Fibroblast of the aortic adventitia (primary cell): Measurements from ENCODE around the gene SLC24A3. TPM values are rescaled to one million over a fixed set of nuclear protein-coding genes. Genes with fewer than 3 reads are reported as not detected.

ENCODE experiments used
- DNase-seq: peaks from one replicate; pipeline ENCODE4 v3.0.0-alpha.2; 2010; ENCODE audit warnings: low read depth
- H3K4me3 ChIP-seq: 2 replicates; pipeline ENCODE4 v1.5.1; 2011; ENCODE audit warnings: low read depth, mild to moderate bottlenecking, control low read depth, low read length, moderate library complexity
- CTCF ChIP-seq: IDR thresholded peaks from 2 replicates; pipeline ENCODE4 v1.5.1; 2011; ENCODE audit warnings: mild to moderate bottlenecking, low read length, control low read depth, inconsistent platforms; ENCODE audit not compliant: insufficient read depth
- total RNA-seq: library from RNA; depleted of rRNA; stranded (reverse); fragments of >200 nt; gene quantifications from 2 replicates; pipeline ENCODE4 v1.2.3, GENCODE V29; 2012; ENCODE audit warnings: low replicate concordance

Gene SLC24A3
- total RNA-seq: 0.57 TPM in 1 of 2 replicates, not detected in the other

GRCh38 chr20:19212469-19212815, at the start of gene SLC24A3:
SLC24A3 (plus strand) TSS chr20:19212642.
- H3K4me3 ChIP-seq: peak within 1 kb of the TSS; percentile 33
- no peak for DNase-seq
- TF ChIP-seq CTCF: no peak

DNA sequence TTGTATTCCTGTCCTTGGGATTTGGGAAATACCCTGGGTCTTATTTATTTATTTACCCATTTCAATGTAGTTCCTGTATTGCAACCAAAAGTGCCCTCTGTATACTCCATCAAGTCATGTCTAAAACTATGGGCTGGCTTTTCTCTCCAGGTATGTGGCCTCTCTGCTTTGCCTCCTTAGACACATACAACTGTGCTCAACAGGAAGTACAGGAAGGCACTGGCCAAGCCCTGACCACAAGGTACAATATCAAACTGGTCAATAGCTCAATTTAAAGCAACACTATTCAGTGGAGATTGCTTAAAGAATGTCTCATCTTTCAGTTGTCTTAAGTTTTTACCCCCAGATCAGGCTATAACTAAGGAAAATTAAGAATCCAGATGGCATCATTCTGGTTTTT, 42.3 kb upstream of the SLC24A3 start:
- H3K4me3 ChIP-seq: no peak overlapping the region
- no peak for TF ChIP-seq CTCF
- no peak for DNase-seq

DNA sequence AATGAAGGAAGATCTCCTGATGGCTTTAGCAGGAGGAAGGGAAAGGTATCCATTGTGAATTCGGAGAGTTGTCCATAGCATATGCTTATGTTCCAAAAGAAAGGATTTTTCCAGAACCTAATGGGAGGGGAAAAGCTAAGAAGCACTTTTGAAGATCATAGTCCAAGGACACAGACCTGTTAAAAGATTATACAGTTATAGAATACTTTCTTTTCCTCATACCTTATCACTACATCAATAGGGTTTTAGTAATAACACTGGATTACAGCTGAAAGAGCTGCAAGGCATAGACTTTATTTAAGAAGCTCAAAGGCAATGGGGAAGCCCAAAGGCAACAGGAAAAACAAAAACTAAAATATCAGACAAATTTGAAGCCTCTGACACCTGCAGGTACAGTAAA, 39.8 kb upstream of the SLC24A3 start:
- no peak for DNase-seq
- TF ChIP-seq CTCF: no peak

DNA sequence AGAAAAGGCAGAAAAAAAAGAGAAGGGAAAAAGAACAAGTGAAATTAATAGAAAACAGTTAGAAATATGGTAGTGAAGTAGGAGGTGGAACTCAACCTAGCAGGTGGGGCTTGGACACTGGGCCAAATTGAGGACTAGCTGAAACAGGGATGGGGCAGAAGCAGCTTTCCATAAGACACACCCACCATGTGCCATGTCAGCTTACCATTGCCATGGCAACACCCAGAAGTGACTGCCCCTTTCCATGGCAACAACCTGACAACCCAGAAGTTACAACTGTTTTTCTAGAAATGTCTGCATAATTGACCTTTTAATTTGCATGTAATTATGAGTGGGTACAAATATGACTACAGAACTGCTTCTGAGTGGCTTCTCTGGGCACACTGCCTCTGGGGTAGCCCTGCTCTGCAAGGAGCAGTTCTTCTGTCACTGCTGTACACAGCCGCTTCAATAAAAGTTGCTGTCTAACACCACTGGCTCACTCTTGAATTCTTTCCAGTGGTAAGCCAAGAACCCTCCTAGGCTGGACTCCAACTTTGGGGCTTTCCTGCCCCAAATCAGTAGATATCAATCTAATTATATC, 35.9 kb upstream of the SLC24A3 start:
- no peak overlapping the region for H3K4me3 ChIP-seq
- TF ChIP-seq CTCF: no peak
- DNase-seq: no peak

More for the DNA sequence above, 39.8 kb upstream of the SLC24A3 start:
- H3K4me3 ChIP-seq: no peak overlapping the region

GRCh38 chr20:19181552-19181951, 30.9 kb upstream of the SLC24A3 start:
- H3K4me3 ChIP-seq: no peak overlapping the region
- TF ChIP-seq CTCF: no peak
- no peak for DNase-seq

DNA sequence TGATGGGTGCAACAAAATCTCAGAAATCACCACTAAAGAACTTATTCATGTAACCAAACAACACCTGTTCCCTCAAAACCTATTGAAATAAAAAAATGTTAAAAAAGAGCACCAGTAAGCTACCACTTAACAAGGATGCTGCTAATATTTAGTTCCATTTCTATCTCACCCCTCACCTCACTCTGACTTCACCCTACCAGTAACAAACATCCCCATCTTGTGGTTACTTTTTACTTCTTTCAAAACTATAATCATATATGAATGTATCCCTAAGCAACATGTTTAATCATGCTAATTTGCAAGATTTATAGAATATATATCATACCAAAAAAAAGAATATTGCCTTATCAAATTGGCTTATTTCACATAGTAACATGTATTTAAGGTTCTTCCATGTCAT, 27.4 kb upstream of the SLC24A3 start:
- TF ChIP-seq CTCF: no peak
- no peak overlapping the region for H3K4me3 ChIP-seq
- DNase-seq: no peak

GRCh38 chr20:19193349-19193748, 19.1 kb upstream of the SLC24A3 start:
- DNase-seq: no peak
- TF ChIP-seq CTCF: no peak

More at GRCh38 chr20:19193349-19193748, 19.1 kb upstream of the SLC24A3 start:
- H3K4me3 ChIP-seq: no peak overlapping the region
